GM10266 (cell line): ENCODE results near the gene PDE3A.

Experiments
- DNase-seq: peaks from one replicate; pipeline ENCODE4 v3.0.0; 2012; ENCODE audit errors: extremely low spot score
- CTCF ChIP-seq: IDR thresholded peaks from 2 replicates; pipeline ENCODE4 v1.5.1; 2012; ENCODE audit warnings: mild to moderate bottlenecking, low read depth; ENCODE audit not compliant: control insufficient read depth, insufficient read depth; ENCODE audit errors: missing control alignments

PDE3A gene

GRCh38 chr12:20592556-20592955 lies 224.2 kb downstream of the PDE3A start:
- no peak for TF ChIP-seq CTCF
- no peak for DNase-seq

- no peak for TF ChIP-seq CTCF
Measured at GRCh38 chr12:20593611-20594010, 225.3 kb downstream of the PDE3A start.

GRCh38 chr12:20596061-20596460 lies 227.7 kb downstream of the PDE3A start:
- DNase-seq, result no peak

More at GRCh38 chr12:20593611-20594010, 225.3 kb downstream of the PDE3A start:
- DNase-seq, result no peak

GRCh38 chr12:20599757-20600156 lies 231.4 kb downstream of the PDE3A start:
- DNase-seq, result no peak

More at GRCh38 chr12:20596061-20596460, 227.7 kb downstream of the PDE3A start:
- no peak for TF ChIP-seq CTCF

GRCh38 chr12:20601668-20602280 lies 233.4 kb downstream of the PDE3A start:
- DNase-seq, result no peak
- peak; percentile 20 for TF ChIP-seq CTCF

More at GRCh38 chr12:20599757-20600156, 231.4 kb downstream of the PDE3A start:
- TF ChIP-seq CTCF, result no peak

GRCh38 chr12:20602641-20603391 lies 234.5 kb downstream of the PDE3A start:
- no peak for DNase-seq
- no peak for TF ChIP-seq CTCF
